ENCODE data around the gene DUSP22. TPM values are rescaled to one million over a fixed set of nuclear protein-coding genes. Genes with fewer than 3 reads are reported as not detected.

DUSP22 gene
- total RNA-seq, 1 experiment from 2014 or later: 19.2 TPM

- H2AFZ ChIP-seq (ENCODE audit: low read depth, low read length, poor library complexity, severe bottlenecking): no peak overlapping the region
- ChIA-PET CTCF (no interaction called here), POLR2A (no interaction called here), RAD21 (ENCODE audit: low non-redundant PET in 1 of 2, low total read pairs in 2 of 2, uncharacterized antibody in 2 of 2, unreplicated experiment in 2 of 2) (no interaction called here)
- intact Hi-C loops (cut with micrococcal nuclease): no loop called here
- H3K4me2 ChIP-seq (ENCODE audit: low read length): no peak overlapping the region
- TF ChIP-seq ELF1 (IDR thresholded peaks at IDR 0.05; ENCODE audit: borderline replicate concordance, low read depth) (no peak), ATF3 (IDR thresholded peaks at IDR 0.05) (no peak), POLR2A (IDR thresholded peaks at IDR 0.05; ENCODE audit: borderline replicate concordance, extremely low read depth, insufficient read depth, insufficient read length) (no peak), ZFX (IDR thresholded peaks at IDR 0.05) (no peak), SP1 (IDR thresholded peaks at IDR 0.05; ENCODE audit: low read depth) (no peak)
- ATAC-seq (no peak), DNase-seq (ENCODE audit: low read depth, low spot score) (no peak)
- no peaks in the 10 kb centered on the region for H3K79me2 ChIP-seq (ENCODE audit: insufficient read depth, low read length)
- no peaks in the 10 kb centered on the region for H4K20me1 ChIP-seq (ENCODE audit: insufficient read depth)
- no peak overlapping the region for H3K4me3 ChIP-seq (replicated peaks in 1 of 2; ENCODE audit: low read depth in 1 of 2, low read length in 2 of 2)
- no peaks in the 10 kb centered on the region for H3K9me2 ChIP-seq (ENCODE audit: insufficient read depth)
- no peaks in the 10 kb centered on the region for H3K4me1 ChIP-seq (ENCODE audit: control insufficient read depth in 1 of 2, insufficient read depth in 2 of 2, low read length in 2 of 2)
- no peak overlapping the region for H3K9ac ChIP-seq (ENCODE audit: low read length)
- BruUV-seq (replicated peaks): no TSS peak
- 0 out of 4 replicates have a peak, but pooled peaks cover 0 to 4% of the 10 kb centered on the region in 2 experiments for H3K9me3 ChIP-seq (ENCODE audit: control insufficient read depth in 1 of 2, insufficient read depth in 1 of 2, low read depth in 1 of 2, low read length in 2 of 2)
- peaks cover 16% of the 10 kb centered on the region; the same call in 1 of the 2 replicates for H3K27me3 ChIP-seq (ENCODE audit: insufficient read depth, low read length)
- no peak overlapping the region for H3K27ac ChIP-seq (ENCODE audit: low read depth, low read length)
- H3K36me3 ChIP-seq (ENCODE audit: control insufficient read depth in 1 of 2, insufficient read depth in 2 of 2, low read length in 2 of 2): no peaks in the 10 kb centered on the region
Observed at GRCh38 chr6:281469-282103, 10.7 kb upstream of the DUSP22 start.

- no peaks in the 10 kb centered on the region for H4K20me1 ChIP-seq (ENCODE audit: insufficient read depth)
- DNase-seq (ENCODE audit: low read depth, low spot score) (no peak), ATAC-seq (no peak)
- no TSS peak for BruUV-seq (replicated peaks)
- H3K27ac ChIP-seq (ENCODE audit: low read depth, low read length): no peak overlapping the region
- no peak overlapping the region for H3K4me2 ChIP-seq (ENCODE audit: low read length)
- TF ChIP-seq ATF3 (IDR thresholded peaks at IDR 0.05): no peak
- no peak for TF ChIP-seq MAX (IDR thresholded peaks at IDR 0.05)
- H3K4me3 ChIP-seq (replicated peaks in 1 of 2; ENCODE audit: low read depth in 1 of 2, low read length in 2 of 2): no peak overlapping the region
- H3K4me1 ChIP-seq (ENCODE audit: control insufficient read depth in 1 of 2, insufficient read depth in 2 of 2, low read length in 2 of 2): no peaks in the 10 kb centered on the region
- RAD21 ChIA-PET (ENCODE audit: low non-redundant PET in 1 of 2, low total read pairs in 2 of 2, uncharacterized antibody in 2 of 2, unreplicated experiment in 2 of 2): no interaction called here
- CTCF ChIA-PET: no interaction called here
- H3K27me3 ChIP-seq (ENCODE audit: insufficient read depth, low read length): peaks cover 16% of the 10 kb centered on the region; the same call in 1 of the 2 replicates
- H3K9me2 ChIP-seq (ENCODE audit: insufficient read depth): no peaks in the 10 kb centered on the region
- POLR2A ChIA-PET: no interaction called here
- no peak overlapping the region for H2AFZ ChIP-seq (ENCODE audit: low read depth, low read length, poor library complexity, severe bottlenecking)
- no peaks in the 10 kb centered on the region for H3K79me2 ChIP-seq (ENCODE audit: insufficient read depth, low read length)
- H3K9me3 ChIP-seq (ENCODE audit: control insufficient read depth in 1 of 2, insufficient read depth in 1 of 2, low read depth in 1 of 2, low read length in 2 of 2): 0 out of 4 replicates have a peak, but pooled peaks cover 0 to 4% of the 10 kb centered on the region in 2 experiments
- intact Hi-C loops (cut with micrococcal nuclease): no loop called here
- no peaks in the 10 kb centered on the region for H3K36me3 ChIP-seq (ENCODE audit: control insufficient read depth in 1 of 2, insufficient read depth in 2 of 2, low read length in 2 of 2)
- H3K9ac ChIP-seq (ENCODE audit: low read length): no peak overlapping the region
Observed at GRCh38 chr6:282177-282866, 10.0 kb upstream of the DUSP22 start.
